ENCODE data around the gene PTPRG. TPM values are rescaled to one million over a fixed set of nuclear protein-coding genes. Genes with fewer than 3 reads are reported as not detected.

PTPRG gene
- total and polyA plus RNA-seq, 8 donors: 50.9 to 88.4 (median 54.4) TPM

DNA sequence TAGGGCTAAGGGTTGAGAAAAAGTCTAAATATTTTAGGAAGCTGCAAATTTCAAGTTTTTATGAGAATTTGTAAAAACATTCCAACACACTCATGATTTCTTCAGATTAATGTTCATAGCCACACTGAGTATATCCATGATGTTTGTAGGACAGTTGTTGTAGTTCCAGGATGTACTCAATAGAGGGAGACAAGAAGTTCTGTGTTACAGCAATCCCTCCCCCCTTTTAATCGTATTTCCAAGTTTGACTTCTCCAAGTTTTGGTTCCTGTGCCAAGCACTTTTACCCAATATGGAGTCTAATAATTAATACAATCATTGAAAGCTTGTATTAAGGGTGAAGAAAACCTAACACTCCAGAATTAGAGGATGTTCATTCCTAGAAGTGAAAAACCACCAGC is 668.5 kb downstream of the PTPRG start:
- TF ChIP-seq, protein P1, sequence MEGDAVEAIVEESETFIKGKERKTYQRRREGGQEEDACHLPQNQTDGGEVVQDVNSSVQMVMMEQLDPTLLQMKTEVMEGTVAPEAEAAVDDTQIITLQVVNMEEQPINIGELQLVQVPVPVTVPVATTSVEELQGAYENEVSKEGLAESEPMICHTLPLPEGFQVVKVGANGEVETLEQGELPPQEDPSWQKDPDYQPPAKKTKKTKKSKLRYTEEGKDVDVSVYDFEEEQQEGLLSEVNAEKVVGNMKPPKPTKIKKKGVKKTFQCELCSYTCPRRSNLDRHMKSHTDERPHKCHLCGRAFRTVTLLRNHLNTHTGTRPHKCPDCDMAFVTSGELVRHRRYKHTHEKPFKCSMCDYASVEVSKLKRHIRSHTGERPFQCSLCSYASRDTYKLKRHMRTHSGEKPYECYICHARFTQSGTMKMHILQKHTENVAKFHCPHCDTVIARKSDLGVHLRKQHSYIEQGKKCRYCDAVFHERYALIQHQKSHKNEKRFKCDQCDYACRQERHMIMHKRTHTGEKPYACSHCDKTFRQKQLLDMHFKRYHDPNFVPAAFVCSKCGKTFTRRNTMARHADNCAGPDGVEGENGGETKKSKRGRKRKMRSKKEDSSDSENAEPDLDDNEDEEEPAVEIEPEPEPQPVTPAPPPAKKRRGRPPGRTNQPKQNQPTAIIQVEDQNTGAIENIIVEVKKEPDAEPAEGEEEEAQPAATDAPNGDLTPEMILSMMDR (IDR thresholded peaks at IDR 0.05): no peak
- no peaks in the 10 kb centered on the region for H3K4me1 ChIP-seq
- no peak overlapping the region for H3K4me3 ChIP-seq
- ATAC-seq (peak; percentile 66), DNase-seq (no peak)
- H3K27ac ChIP-seq: no peak overlapping the region
- H3K36me3 ChIP-seq: no peaks in the 10 kb centered on the region
- no peaks in the 10 kb centered on the region for H3K9me3 ChIP-seq
- no peaks in the 10 kb centered on the region for H3K27me3 ChIP-seq
- intact Hi-C loops (cut with DNase I): no loop called here

DNA sequence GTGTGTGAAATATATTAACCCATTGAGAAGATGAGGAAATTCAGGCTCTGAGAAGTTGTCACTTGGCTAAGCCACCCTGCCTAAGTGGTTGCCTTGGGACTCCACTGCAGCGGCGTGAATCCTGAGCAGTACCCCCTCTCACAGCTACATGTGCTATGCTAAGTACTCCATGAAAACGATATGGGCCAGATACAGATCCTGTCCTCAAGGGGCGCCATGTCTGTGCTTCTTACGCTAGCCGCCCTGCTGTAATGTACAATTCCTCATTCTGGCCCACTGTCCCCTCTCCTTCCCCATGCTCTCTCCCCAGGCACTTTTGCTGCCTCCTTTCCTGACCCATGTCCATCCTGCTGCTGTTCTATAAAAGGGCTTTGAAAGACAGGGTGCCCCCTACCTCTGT is 671.7 kb downstream of the PTPRG start:
- Histone ChIP-seq H3K27ac (no peak overlapping the region), H3K27me3 (no peaks in the 10 kb centered on the region), H3K9me3 (no peaks in the 10 kb centered on the region), H3K4me1 (peaks cover 0 to 6% of the 10 kb centered on the region in 2 donors), H3K4me3 (no peak overlapping the region), H3K36me3 (no peaks in the 10 kb centered on the region)
- intact Hi-C loops (cut with DNase I): no loop called here
- DNase-seq (no peak), ATAC-seq (no peak)
- TF ChIP-seq, protein P1 (IDR thresholded peaks at IDR 0.05): no peak

DNA sequence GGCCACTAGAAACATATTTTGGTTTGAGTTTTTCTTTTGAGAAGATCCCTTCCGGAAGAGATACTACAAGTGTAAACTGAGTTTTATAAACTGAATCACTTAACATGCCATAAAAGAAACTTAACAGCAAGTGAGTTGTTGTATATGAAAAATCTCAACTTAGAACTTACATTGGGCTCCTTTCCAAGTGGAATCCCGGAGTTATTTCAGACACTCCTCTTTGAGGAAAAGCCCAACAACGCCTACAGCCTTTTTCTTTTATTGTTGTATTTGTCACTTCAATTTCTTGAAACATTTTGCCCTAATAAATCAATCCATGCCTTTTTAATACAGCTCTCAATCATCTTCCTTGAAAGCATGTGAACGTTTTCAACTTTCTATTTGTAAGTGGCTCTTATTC is 674.6 kb downstream of the PTPRG start:
- H3K36me3 ChIP-seq: no peaks in the 10 kb centered on the region
- no peak for ATAC-seq
- peaks cover 0 to 6% of the 10 kb centered on the region in 2 donors for H3K4me1 ChIP-seq
- intact Hi-C loops (cut with DNase I): no loop called here
- DNase-seq: peak in 2 of 4 donors; percentile 15 to 22
- H3K27me3 ChIP-seq: no peaks in the 10 kb centered on the region
- H3K27ac ChIP-seq: no peak overlapping the region
- H3K9me3 ChIP-seq: no peaks in the 10 kb centered on the region
- TF ChIP-seq, protein P1 (IDR thresholded peaks at IDR 0.05): no peak
- H3K4me3 ChIP-seq: no peak overlapping the region

DNA sequence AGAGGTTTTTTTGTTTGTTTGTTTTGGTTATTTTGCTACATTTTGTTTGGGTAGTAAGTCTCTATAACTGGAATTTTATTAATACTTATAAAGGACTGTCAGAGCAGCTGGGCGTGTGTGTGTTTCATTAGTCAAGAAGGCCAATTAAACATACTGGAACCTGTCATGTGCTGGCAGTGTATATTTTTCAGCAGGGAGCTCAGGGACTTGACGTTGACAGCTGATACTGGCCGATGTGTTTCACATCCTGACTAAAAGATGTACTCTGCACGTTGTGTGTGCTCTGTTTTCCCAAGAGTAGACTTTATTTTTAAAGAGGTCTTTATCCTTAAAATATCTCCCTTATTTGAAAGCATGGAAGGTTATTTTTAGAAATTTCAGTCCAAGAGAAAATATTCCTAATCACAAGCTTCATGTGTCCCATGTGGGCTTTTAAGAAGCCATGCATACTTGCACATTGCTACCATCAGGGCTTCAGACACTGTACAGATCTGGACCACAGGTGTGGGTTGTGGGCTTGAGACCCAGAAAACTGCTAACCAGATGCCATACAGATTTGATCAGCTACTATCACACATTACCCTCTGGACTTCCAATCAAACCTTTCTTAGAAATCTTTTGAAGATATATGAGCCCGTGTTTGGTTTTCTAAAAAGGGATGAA is 676.0 kb downstream of the PTPRG start:
- Histone ChIP-seq H3K36me3 (no peaks in the 10 kb centered on the region), H3K9me3 (no peaks in the 10 kb centered on the region), H3K4me3 (no peak overlapping the region), H3K27me3 (no peaks in the 10 kb centered on the region), H3K4me1 (peaks cover 0 to 6% of the 10 kb centered on the region in 2 donors), H3K27ac (no peak overlapping the region)
- TF ChIP-seq, protein P1 (IDR thresholded peaks at IDR 0.05): no peak
- DNase-seq (no peak), ATAC-seq (no peak)
- intact Hi-C loops (cut with DNase I): no loop called here

DNA sequence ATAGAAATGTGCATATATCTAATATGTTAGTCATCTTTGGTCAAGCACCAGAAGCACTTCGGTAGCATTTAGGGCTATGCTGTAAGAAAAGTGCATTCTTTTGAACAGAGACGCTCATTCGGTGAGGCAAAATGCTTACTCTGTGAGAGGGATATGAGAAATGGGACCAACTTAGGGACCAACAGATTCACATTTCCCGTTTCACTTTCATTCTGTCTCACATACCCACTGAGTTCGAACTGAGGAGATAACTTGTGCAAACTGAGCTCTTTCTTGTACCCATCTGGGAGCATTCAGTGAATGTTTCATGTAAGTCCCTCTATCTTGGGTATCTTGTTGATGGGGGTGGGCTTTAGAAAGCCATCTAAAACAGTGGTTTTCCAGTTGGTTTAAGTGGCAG is 676.6 kb downstream of the PTPRG start:
- TF ChIP-seq, protein P1 (IDR thresholded peaks at IDR 0.05): no peak
- Histone ChIP-seq H3K9me3 (no peaks in the 10 kb centered on the region), H3K4me1 (peaks cover 0 to 6% of the 10 kb centered on the region in 2 donors), H3K27ac (no peak overlapping the region), H3K4me3 (no peak overlapping the region), H3K36me3 (no peaks in the 10 kb centered on the region), H3K27me3 (no peaks in the 10 kb centered on the region)
- intact Hi-C loops (cut with DNase I): no loop called here
- ATAC-seq (no peak), DNase-seq (no peak)

All from left lung (tissue), 10 donors.